ENCODE measurements around the gene HPSE2.
A peak's percentile ranks its signal among the peaks of the same experiment; 100 is the strongest.

The HPSE2 gene

GRCh38 chr10:98817396-98817795, 418.3 kb downstream of the HPSE2 start:
- no peak for DNase-seq

DNA sequence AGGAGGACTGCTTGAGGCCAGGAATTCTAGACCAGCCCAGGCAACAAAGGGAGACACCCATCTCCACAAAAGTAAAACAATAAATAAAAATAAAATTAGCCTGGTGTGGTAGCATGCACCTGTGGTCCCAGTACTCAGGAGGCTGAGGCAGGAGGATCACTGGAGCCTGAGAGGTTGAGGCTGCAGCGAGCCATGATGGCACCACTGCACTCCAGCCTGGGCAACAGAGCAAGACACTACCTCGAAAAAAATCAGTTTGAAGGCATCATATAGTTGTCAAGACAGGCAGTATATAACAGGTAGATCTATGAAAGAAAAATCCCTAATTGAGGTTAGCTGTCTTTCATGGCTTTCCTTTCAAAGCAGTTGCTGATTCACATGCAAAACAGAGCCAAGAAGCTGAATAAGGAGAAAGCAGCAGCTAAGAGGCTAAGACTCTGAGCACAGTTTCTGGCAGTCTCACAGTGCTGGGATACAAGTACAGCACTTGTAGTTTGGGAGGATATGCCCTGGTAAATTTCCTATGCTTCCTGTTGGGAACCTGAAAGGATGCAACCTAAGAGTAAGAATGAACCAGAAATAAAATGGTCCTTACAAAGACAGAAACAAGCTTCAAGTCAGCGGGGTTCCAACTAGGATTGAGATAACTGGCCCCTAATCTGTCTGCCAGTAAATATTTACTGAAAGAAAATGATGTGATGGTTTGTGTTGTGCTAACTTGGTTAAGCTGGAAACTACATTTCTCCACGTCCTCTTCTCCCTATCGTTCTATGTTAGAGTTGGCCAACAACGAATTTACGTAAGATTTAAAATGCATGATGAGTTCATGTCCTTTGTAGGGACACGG, 420.4 kb downstream of the HPSE2 start:
- DNase-seq, result no peak

DNA sequence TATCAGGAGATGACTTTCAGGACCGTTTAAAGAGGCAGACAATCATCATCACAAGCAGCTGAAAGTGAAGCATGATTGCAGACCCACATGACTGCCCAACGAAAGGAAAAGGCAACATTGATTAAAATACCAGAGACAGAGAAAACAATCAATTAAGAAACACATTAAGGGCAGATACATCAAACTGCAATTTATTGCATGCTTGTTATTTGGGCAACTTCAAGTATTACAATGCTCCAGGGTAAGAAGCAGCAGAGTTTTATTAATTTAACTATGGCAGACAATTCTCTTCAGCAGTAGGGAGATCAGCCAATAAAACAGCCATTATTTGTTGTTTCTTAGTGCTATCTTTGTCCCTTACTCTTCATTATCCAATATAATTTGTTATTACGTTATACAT, 421.2 kb downstream of the HPSE2 start:
- DNase-seq, result no peak

- DNase-seq, result no peak
Measured at GRCh38 chr10:98808282-98808892, 427.3 kb downstream of the HPSE2 start.

DNA sequence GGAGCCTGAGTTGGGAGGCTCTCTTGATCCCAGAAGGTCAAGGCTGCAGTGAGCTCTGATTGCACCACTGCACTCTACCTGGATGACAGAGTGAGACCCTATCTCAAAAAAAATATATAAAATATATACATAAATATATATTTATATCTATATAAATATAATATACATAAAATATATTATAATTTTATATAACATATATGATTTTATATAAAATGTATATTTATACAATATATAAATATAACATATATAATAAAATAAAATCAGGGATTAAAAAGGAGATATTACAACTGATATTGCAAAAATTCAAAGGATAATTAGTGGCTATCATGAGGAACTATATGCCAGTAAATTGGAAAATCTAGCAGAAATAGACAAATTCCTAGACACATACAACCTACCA, 435.4 kb downstream of the HPSE2 start:
- no peak for DNase-seq

DNA sequence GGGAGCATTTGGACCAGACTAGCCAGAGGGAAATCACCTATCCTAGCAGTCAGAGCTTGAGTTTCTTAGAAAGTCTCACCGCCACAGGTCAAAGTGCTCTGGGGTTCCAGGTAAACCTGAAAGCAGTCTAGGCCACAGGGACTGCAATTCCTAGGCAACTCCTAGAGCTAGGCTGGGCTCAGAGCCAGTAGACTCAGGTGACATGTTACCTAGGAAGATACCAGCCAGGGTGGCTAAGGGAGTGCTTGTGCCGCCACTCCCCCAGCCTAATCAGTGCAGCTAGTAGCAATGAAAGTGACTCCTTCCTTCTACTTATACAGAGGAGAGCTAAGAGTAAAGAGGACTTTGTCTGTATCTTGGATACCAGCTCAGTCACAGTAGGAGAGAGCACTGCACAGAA, 440.2 kb downstream of the HPSE2 start:
- no peak for DNase-seq

DNA sequence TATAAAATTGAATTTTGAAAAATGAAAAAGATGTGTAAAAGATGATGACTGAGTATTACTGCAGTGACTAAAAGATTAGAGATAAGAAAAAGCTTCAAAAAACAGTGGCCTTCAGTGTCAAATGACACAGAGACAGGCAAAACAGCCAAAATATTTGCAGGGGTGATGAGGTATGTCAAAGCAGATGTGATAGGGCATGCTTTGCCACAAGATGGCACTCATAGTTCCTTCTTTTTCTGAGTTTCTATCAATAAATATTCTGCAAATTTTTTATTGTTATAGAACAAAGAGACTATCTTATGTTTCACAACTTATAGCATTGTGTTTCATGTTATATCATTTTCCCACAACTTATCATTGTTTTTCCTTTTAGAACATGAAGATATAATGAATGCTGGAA, 444.8 kb downstream of the HPSE2 start:
- DNase-seq, result no peak

GRCh38 chr10:98778277-98778759, 457.3 kb downstream of the HPSE2 start:
- no peak for DNase-seq

GRCh38 chr10:98758463-98758862, 477.2 kb downstream of the HPSE2 start:
- DNase-seq, result no peak

GRCh38 chr10:98748298-98748697, 487.4 kb downstream of the HPSE2 start:
- DNase-seq, result no peak

- DNase-seq, result no peak
Measured at GRCh38 chr10:98745645-98746044, 490.0 kb downstream of the HPSE2 start.

GRCh38 chr10:98720551-98720950, 515.1 kb downstream of the HPSE2 start:
- no peak for DNase-seq

GRCh38 chr10:98713586-98713985, 522.1 kb downstream of the HPSE2 start:
- DNase-seq, result no peak

DNA sequence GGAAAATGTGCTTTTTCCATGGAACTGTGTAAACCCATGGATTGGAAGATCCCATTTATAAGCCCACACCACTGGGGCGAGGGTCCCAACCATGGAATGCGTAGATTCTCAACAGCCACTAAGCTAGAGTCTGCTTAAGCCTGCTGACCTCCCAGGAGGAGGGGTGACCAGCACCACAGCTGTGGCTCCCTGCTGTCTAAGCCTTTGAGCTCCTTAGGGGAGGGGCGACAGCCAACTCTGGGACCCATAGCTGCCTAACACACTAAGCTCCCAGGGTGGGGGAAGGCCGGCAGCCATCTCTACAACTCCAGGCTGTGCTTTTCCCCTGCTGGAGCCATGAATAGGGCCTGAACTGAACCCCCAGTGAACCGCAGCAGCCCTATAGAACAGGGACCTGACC, 539.1 kb downstream of the HPSE2 start:
- no peak for DNase-seq

DNA sequence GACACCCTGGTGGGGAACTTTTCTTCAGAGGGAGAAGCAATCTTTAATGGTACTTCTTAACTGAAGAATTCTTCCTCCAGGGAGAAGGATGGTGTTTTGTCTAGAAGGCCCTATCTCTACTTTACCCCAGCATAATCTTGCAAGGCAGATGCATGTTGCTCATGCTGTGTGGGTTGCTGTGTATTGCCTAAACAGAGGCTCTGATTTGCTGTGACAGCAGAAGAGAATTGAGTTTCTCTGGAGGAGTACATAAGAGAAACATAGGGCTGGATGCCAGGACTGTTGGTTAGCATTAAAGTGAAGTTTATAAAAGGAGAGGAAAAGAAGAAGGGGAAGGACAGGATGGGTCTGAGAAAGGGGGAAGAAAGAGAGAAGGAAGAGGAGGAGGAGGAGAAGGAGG, 540.8 kb downstream of the HPSE2 start:
- no peak for DNase-seq

GRCh38 chr10:98694014-98694413, 541.6 kb downstream of the HPSE2 start:
- no peak for DNase-seq

GRCh38 chr10:98687685-98688084, 548.0 kb downstream of the HPSE2 start:
- DNase-seq, result no peak

GRCh38 chr10:98684019-98684899, 551.4 kb downstream of the HPSE2 start:
- no peak for DNase-seq

- DNase-seq, result no peak
Measured at GRCh38 chr10:98676895-98677294, 558.8 kb downstream of the HPSE2 start.

- DNase-seq, result no peak
Measured at GRCh38 chr10:98675902-98676301, 559.8 kb downstream of the HPSE2 start.

DNA sequence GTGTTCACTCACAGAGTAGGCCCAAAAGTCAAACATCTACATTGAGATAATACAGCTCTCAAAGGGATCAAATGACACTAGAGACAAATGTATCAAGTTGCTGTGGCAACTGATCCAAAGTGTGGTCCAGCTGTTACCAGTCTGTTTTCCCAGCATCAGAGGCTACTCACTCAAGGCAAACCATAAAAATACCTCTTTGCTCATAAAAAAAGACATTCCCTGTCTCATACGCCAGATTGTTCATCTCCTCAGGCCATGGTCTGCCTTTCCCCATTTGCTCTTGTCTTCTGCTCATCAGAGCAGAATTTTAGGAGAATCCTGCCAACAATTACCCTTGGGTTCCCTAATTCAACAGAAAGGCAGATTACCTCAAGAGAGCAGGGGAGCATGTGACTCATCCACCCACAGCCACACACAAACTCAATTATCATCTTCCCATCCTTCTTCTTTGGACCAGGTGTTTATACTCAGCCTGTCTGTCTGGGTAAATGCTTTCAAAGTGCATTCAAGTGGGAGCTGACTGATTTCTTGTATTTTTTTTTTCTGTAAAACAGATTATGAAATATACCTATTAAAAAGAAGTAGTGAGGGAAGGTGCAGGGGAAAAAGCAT, 562.4 kb downstream of the HPSE2 start:
- DNase-seq, result peak; percentile 18

GRCh38 chr10:98667081-98667480, 568.6 kb downstream of the HPSE2 start:
- no peak for DNase-seq

DNA sequence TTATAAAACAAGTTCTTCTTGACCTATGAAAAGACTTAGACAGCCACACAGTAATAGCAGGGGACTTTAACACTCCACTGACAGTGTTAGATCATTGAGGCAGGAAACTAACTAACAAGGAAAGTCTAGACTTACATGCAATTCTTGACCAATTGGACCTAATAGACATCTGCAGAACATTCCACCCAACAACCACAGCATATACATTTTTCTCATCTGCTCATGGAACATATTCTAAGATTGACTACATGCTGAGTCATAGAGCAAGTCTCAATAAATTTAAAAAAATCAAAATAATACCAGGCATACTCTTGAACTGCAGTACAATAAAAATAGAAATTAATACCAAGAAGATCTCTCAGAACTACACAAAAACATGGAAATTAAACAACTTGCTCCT, 569.4 kb downstream of the HPSE2 start:
- no peak for DNase-seq
